ENCODE data around the gene DRG2. TPM values are rescaled to one million over a fixed set of nuclear protein-coding genes. Genes with fewer than 3 reads are reported as not detected.
A peak's percentile ranks its signal among the peaks of the same experiment; 100 is the strongest.

DRG2 gene
- total RNA-seq, 4 donors from 2014 or later: 31.6 to 38.1 (median 37.3) TPM

DNA sequence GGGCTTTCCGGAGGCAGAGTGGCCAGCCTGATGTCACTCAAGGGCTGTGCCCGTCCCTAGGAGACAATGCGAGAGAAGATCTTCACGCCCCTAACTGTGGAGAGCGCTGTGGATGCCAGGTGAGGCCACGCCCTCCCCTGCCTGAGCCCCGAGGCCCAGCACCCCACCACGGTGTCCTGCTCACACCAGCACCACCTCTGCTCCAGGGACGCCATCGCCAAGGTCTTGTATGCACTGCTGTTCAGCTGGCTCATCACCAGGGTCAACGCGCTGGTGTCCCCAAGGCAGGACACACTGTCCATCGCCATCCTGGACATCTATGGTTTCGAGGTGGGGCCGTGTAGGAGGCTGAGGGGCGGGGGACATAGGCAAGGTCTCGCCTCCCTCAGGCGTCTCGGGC, 48.6 kb downstream of the DRG2 start:
- no peak for ATAC-seq (ENCODE audit: low FRiP score)
- TF ChIP-seq, protein P1, sequence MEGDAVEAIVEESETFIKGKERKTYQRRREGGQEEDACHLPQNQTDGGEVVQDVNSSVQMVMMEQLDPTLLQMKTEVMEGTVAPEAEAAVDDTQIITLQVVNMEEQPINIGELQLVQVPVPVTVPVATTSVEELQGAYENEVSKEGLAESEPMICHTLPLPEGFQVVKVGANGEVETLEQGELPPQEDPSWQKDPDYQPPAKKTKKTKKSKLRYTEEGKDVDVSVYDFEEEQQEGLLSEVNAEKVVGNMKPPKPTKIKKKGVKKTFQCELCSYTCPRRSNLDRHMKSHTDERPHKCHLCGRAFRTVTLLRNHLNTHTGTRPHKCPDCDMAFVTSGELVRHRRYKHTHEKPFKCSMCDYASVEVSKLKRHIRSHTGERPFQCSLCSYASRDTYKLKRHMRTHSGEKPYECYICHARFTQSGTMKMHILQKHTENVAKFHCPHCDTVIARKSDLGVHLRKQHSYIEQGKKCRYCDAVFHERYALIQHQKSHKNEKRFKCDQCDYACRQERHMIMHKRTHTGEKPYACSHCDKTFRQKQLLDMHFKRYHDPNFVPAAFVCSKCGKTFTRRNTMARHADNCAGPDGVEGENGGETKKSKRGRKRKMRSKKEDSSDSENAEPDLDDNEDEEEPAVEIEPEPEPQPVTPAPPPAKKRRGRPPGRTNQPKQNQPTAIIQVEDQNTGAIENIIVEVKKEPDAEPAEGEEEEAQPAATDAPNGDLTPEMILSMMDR (IDR thresholded peaks at IDR 0.05): no peak
- DNase-seq (ENCODE audit: low spot score): no peak

DNA sequence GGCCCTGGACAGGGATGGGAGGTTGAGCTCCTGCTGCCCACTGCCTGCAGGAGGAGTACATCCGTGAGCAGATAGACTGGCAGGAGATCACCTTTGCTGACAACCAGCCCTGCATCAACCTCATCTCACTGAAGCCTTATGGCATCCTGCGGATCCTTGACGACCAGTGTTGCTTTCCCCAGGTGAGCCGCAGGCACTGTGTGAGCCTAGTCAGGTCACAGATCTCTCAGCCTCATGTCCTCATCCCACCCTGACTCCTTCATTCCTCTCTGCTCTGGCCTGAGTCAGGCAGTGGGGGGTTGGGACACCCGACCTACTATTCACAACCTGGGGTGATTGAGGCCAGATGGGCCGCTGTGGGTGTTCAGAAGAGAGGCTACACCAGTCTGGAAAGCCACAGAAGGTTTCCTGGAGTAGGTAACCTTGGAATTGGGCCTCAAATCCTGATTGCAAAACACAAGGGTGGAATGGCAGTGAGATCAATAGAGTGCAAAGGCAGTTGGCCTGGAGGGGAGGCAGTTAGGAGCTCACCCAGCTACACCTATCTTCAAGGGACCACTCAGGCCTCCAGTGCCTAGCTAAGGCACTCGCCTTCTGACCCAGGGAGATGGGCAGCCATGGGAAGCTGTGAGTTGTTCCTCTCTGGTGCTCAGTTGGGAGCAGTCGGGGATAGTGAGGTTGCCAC, 50.5 kb downstream of the DRG2 start:
- TF ChIP-seq, protein P1 (IDR thresholded peaks at IDR 0.05): no peak
- DNase-seq (ENCODE audit: low spot score) (no peak), ATAC-seq (ENCODE audit: low FRiP score) (no peak)

DNA sequence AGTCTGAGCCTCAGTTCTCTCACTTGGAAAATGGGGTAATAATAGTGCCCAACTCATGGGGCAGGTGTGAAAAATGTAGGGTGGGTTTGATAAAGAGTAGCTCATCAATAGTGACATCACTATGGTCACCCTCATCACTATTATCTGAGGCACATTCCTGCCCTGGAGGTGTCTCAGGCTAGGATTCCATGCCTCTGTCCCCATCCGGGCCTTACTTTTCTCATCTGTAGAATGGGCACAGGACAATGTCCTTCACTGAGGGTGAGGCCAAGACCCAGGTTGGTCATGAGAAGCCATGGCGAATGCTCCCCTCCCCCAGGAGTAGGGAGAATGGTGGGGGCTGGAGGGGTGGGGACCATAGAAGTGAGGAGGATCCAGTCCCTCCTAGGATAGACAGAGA, 51.3 kb downstream of the DRG2 start:
- DNase-seq (ENCODE audit: low spot score): no peak
- TF ChIP-seq, protein P1 (IDR thresholded peaks at IDR 0.05): no peak
- ATAC-seq (ENCODE audit: low FRiP score): no peak

DNA sequence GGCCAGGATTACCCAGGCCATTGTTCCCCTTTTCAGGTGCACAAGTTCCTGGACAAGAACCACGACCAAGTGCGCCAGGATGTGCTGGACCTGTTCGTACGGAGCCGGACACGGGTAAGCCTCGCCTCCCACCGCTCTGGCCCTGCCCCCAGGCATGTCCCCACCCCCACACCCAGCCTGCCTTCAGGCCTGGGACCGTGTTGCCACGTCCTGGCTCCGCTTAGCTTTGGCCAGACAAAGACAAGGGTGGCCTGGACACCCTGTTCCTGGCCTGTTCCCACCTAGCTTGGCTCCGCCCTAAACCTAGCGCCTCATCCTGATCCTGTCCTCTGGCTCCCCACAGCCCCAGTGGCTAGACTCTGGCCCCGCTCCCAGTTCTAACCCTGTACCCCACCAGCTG, 51.8 kb downstream of the DRG2 start:
- TF ChIP-seq, protein P1 (IDR thresholded peaks at IDR 0.05): no peak
- ATAC-seq (ENCODE audit: low FRiP score): no peak
- DNase-seq (ENCODE audit: low spot score): no peak

DNA sequence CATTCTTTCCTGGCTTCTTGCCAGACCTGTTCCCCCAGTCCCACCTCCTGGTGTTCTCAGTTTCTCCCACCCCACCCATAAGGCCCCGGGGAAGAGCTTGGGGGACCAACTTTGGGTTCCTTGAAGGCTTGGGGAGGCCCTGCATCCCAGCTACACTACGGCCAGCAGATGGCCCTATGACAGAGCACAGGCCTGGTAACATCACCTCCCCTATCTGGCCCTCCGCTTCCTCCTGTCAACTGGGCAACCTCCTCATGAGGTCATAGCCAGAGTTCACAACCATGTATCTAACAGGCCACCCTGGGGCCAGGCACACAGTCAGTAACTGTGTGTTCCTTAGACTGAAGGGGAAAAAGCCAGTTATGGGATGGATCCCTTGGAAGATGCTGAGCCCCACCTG, 52.2 kb downstream of the DRG2 start:
- ATAC-seq (ENCODE audit: low FRiP score) (no peak), DNase-seq (ENCODE audit: low spot score) (no peak)
- TF ChIP-seq, protein P1 (IDR thresholded peaks at IDR 0.05): no peak

DNA sequence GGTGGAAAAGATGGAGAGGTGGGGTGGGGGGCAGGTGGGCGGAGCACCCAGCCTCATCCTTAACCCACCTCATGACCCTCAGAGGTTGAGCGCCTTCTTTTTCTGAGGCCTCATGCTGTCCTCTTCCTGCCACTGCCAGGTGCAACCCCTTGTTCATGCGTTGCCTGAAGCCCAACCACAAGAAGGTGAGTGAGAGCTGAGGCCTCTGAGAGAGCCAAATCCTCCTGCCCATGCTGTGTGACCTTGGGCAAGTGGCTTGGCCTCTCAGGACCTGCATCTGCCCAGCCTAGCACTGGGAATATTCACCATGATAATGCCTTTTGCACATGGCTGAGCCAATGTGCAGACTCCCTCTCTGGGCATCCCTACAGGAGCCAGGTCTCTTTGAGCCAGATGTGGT, 52.9 kb downstream of the DRG2 start:
- TF ChIP-seq, protein P1 (IDR thresholded peaks at IDR 0.05): no peak
- ATAC-seq (ENCODE audit: low FRiP score) (no peak), DNase-seq (ENCODE audit: low spot score) (no peak)

DNA sequence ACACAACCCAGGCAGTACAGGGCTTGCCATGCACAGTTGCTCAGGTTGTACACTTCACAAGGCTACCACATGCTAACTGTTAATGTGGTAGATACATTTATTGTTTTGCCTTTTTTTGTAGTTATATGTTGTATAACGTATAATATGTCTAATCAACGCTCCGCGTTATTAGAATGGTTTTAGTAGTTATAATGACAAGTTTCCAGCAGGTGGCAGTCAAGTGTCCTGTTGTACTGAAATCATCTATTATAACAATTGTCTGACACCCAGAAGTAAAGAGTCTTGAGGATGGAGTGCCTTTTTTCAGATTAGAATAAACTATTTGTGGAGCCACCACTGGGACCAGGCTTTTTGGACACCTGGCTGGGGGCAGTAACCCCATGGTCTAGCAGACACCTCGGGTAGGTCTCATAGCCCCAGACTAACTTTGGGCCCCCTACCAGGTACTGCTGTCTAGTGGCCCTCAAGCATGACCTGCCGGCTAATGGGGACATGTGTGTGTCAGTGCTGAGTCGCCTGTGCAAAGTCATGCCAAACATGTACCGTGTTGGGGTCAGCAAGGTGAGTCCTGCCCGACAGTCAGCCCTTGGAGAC, 53.6 kb downstream of the DRG2 start:
- ATAC-seq (ENCODE audit: low FRiP score): peak; percentile 9

More for the DNA sequence above, 53.6 kb downstream of the DRG2 start:
- TF ChIP-seq, protein P1 (IDR thresholded peaks at IDR 0.05): peak in 1 of 3 donors; percentile 21
- DNase-seq (ENCODE audit: low spot score): no peak
